ENCODE measurements around the gene BICRA. TPM values are rescaled to one million over a fixed set of nuclear protein-coding genes. Genes with fewer than 3 reads are reported as not detected.

Gene BICRA
- total RNA-seq, 1 experiment from 2014 or later = 29.3 TPM

DNA sequence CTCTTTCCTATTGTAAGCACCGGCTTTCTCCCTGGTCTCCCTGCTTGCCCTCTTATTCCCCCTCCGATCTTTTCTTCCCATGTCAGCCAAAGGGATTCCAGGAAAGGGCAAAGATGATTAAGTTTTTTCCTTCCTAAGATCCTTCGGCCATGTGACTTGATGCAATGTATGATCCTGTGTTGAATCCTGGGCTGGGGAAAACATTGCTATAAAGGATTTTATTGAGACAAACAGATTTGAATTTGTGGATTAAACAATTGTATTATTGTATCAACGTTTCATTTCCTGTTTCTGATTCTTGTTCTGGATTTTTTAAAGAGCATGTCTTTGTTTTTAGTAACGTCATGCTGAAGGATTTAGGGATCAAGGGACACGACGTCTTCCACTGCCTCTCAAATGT, 19.1 kb upstream of the BICRA start:
- no CpG with 5 or more reads among the region's 7 CpGs for WGBS (ENCODE audit: extremely low coverage, insufficient read length, low lambda C conversion rate)
- no peak overlapping the region; a peak in 1 of 7 replicates for H3K27ac Mint-ChIP-seq

More for the DNA sequence above, 19.1 kb upstream of the BICRA start:
- no peak overlapping the region for H4K91ac ChIP-seq (ENCODE audit: insufficient read length, low read depth, low read length)
- TF ChIP-seq, protein P1, sequence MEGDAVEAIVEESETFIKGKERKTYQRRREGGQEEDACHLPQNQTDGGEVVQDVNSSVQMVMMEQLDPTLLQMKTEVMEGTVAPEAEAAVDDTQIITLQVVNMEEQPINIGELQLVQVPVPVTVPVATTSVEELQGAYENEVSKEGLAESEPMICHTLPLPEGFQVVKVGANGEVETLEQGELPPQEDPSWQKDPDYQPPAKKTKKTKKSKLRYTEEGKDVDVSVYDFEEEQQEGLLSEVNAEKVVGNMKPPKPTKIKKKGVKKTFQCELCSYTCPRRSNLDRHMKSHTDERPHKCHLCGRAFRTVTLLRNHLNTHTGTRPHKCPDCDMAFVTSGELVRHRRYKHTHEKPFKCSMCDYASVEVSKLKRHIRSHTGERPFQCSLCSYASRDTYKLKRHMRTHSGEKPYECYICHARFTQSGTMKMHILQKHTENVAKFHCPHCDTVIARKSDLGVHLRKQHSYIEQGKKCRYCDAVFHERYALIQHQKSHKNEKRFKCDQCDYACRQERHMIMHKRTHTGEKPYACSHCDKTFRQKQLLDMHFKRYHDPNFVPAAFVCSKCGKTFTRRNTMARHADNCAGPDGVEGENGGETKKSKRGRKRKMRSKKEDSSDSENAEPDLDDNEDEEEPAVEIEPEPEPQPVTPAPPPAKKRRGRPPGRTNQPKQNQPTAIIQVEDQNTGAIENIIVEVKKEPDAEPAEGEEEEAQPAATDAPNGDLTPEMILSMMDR (conservative IDR thresholded peaks at IDR 0.05) = no peak
- H3K9ac ChIP-seq (ENCODE audit: extremely low read depth, insufficient read length, low read length) = no peak overlapping the region
- H2BK5ac ChIP-seq (ENCODE audit: insufficient read length, low read length) = no peak overlapping the region
- no peak overlapping the region for H2AK5ac ChIP-seq (ENCODE audit: insufficient read length, low read length)
- no peak overlapping the region for H2BK120ac ChIP-seq (ENCODE audit: low read depth, low read length, poor library complexity, severe bottlenecking)
- peaks cover 3% of the 10 kb centered on the region; the same call in 1 of the 2 replicates for H3K27me3 Mint-ChIP-seq (ENCODE audit: low read depth)
- no peak overlapping the region for H3K4me2 ChIP-seq (ENCODE audit: insufficient read depth, insufficient read length, low read length)
- no peak overlapping the region for H3K23ac ChIP-seq (ENCODE audit: insufficient read length, low read depth, low read length)
- H3K4me3 Mint-ChIP-seq = no peak overlapping the region
- no peaks in the 10 kb centered on the region for H3K27me3 ChIP-seq (ENCODE audit: insufficient read depth, low read length)
- H3K36me3 Mint-ChIP-seq (ENCODE audit: insufficient read depth in 1 of 3, low read depth in 3 of 3) = peaks cover 3 to 9% (median 5%) of the 10 kb centered on the region in 3 experiments; a peak in 4 of 7 replicates
- no peak overlapping the region for H2BK20ac ChIP-seq (ENCODE audit: low read depth, low read length, poor library complexity, severe bottlenecking)
- no peak overlapping the region for H3T11ph ChIP-seq (ENCODE audit: low read length)
- no peaks in the 10 kb centered on the region for H3K79me2 ChIP-seq (ENCODE audit: insufficient read depth, low read length)
- H3K9me3 ChIP-seq (ENCODE audit: control insufficient read depth, low read depth, low read length) = no peaks in the 10 kb centered on the region
- H3K9me3 Mint-ChIP-seq = peaks cover 6 to 11% of the 10 kb centered on the region in 2 experiments; a peak in 4 of 5 replicates
- H2AFZ ChIP-seq (ENCODE audit: low read length) = no peak overlapping the region
- no peak overlapping the region for H3K14ac ChIP-seq (ENCODE audit: insufficient read depth, low read length)
- no peak overlapping the region for H4K8ac ChIP-seq (replicated peaks; ENCODE audit: insufficient read length, low read depth, low read length)
- no peak for DNase-seq
- no peak overlapping the region for H3K18ac ChIP-seq (ENCODE audit: insufficient read length, low read depth, low read length)
- no peak overlapping the region for H4K5ac ChIP-seq (ENCODE audit: insufficient read length, low read depth, low read length)
- H3K4me1 ChIP-seq (ENCODE audit: insufficient read depth, low read length) = no peaks in the 10 kb centered on the region
- no peaks in the 10 kb centered on the region for H3K79me1 ChIP-seq (ENCODE audit: insufficient read depth, low read depth, low read length, poor library complexity, severe bottlenecking)
- H3K27ac ChIP-seq (ENCODE audit: insufficient read length, low read depth, low read length) = no peak overlapping the region
- H2BK15ac ChIP-seq (ENCODE audit: low read depth, low read length) = no peak overlapping the region
- no peaks in the 10 kb centered on the region for H4K20me1 ChIP-seq (ENCODE audit: control insufficient read depth, insufficient read depth, insufficient read length)
- H3K56ac ChIP-seq (ENCODE audit: insufficient read length, low read depth, low read length) = no peak overlapping the region
- H3K4me1 Mint-ChIP-seq = no peaks in the 10 kb centered on the region
- no peak overlapping the region for H2BK12ac ChIP-seq (ENCODE audit: insufficient read length, low read depth, low read length)
- no peak overlapping the region for H3K4ac ChIP-seq (ENCODE audit: low read depth, low read length)
- no peaks in the 10 kb centered on the region for H3K23me2 ChIP-seq (ENCODE audit: insufficient read length, low read depth, low read length, poor library complexity, severe bottlenecking)

Measured in H9 (cell line).